CD4-positive, CD25-positive, alpha-beta regulatory T cell (primary cell): Measurements from ENCODE around the gene IGFBP6. TPM values are rescaled to one million over a fixed set of nuclear protein-coding genes. Genes with fewer than 3 reads are reported as not detected.

Experiments
- ATAC-seq, 2 donors: fragments of 150-1000 bp; cut with Tn5 transposase; one replicate each; pipeline ENCODE4 v1.10.0; 2021; ENCODE audit warnings: low read depth in 2 of 2, moderate number of reproducible peaks in 2 of 2, moderate library complexity in 1 of 2
- DNase-seq, 3 donors: peaks; one replicate each; pipeline versions ENCODE4 v3.0.0 to v3.0.0-alpha.2; 2012 to 2022; ENCODE audit warnings: mixed read lengths in 1 of 3
- H3K27ac ChIP-seq: one replicate; pipeline ENCODE4 v1.7.0; 2013; ENCODE audit warnings: mild to moderate bottlenecking, low read length; ENCODE audit not compliant: insufficient read depth, poor library complexity, severe bottlenecking
- H3K27me3 ChIP-seq: one replicate; pipeline ENCODE4 v1.7.0; 2013; ENCODE audit warnings: low read length; ENCODE audit not compliant: control insufficient read depth, insufficient read depth
- H3K36me3 ChIP-seq: one replicate; pipeline ENCODE4 v1.7.0; 2013; ENCODE audit warnings: mild to moderate bottlenecking, low read length, moderate library complexity; ENCODE audit not compliant: control insufficient read depth, insufficient read depth
- H3K4me1 ChIP-seq: 2 replicates; pipeline ENCODE4 v1.7.0; 2013; ENCODE audit warnings: mild to moderate bottlenecking, low read length; ENCODE audit not compliant: insufficient read depth, control insufficient read depth, poor library complexity, severe bottlenecking
- H3K4me3 ChIP-seq: one replicate; pipeline ENCODE4 v1.7.0; 2013; ENCODE audit warnings: low read depth, mild to moderate bottlenecking, low read length, moderate library complexity
- H3K9me3 ChIP-seq, 2 experiments: 1 replicate in 1 of 2; 2 replicates in 1 of 2; pipeline ENCODE4 v1.7.0; 2013; ENCODE audit warnings: low read length in 2 of 2, mild to moderate bottlenecking in 1 of 2, moderate library complexity in 1 of 2; ENCODE audit not compliant: control insufficient read depth in 2 of 2
- H3K27ac Mint-ChIP-seq, 3 donors: one replicate each; pipeline ENCODE4 v1.8.0; 2020 to 2022; ENCODE audit warnings: mild to moderate bottlenecking in 3 of 3, mixed read lengths in 3 of 3, moderate library complexity in 2 of 3
- H3K27me3 Mint-ChIP-seq: one replicate; pipeline ENCODE4 v1.8.0; 2022; ENCODE audit warnings: mild to moderate bottlenecking, mixed read lengths
- H3K36me3 Mint-ChIP-seq: one replicate; pipeline ENCODE4 v1.8.0; 2020; ENCODE audit warnings: mixed read lengths
- H3K4me1 Mint-ChIP-seq, 4 donors: one replicate each; pipeline ENCODE4 v1.8.0; 2020 to 2022; ENCODE audit warnings: mixed read lengths in 4 of 4, mild to moderate bottlenecking in 1 of 4
- H3K4me3 Mint-ChIP-seq, 4 donors: one replicate each; pipeline ENCODE4 v1.8.0; 2020 to 2022; ENCODE audit warnings: mild to moderate bottlenecking in 4 of 4, mixed read lengths in 4 of 4, moderate library complexity in 3 of 4
- H3K9me3 Mint-ChIP-seq, 7 donors: one replicate each; pipeline ENCODE4 v1.8.0; 2020 to 2022; ENCODE audit warnings: mixed read lengths in 7 of 7, mild to moderate bottlenecking in 3 of 7, moderate library complexity in 2 of 7
- polyA plus RNA-seq, 4 donors: library from polyadenylated mRNA; unstranded; fragments of 300-500 nt; fragmentation: Illumina TruSeq; gene quantifications; one replicate each; pipeline ENCODE4 v1.2.3, GENCODE V29; 2021
- total RNA-seq: library from RNA; stranded (reverse); gene quantifications from one replicate; pipeline ENCODE4 v1.2.3, GENCODE V29; 2022

IGFBP6 gene
- total and polyA plus RNA-seq, 5 donors from 2014 or later, result 0.84 TPM; not detected in 4

GRCh38 chr12:53062011-53062961, 35.2 kb upstream of the IGFBP6 start:
- Mint-ChIP-seq H3K4me1 (peaks cover 0 to 14% (median 5%) of the 10 kb centered on the region in 4 donors), H3K9me3 (no peaks in the 10 kb centered on the region), H3K27ac (no peak overlapping the region), H3K4me3 (no peak overlapping the region), H3K36me3 (peaks cover 19% of the 10 kb centered on the region), H3K27me3 (no peaks in the 10 kb centered on the region)
- Histone ChIP-seq H3K27me3 (no peaks in the 10 kb centered on the region), H3K4me1 (no peaks in the 10 kb centered on the region), H3K9me3 (no peaks in the 10 kb centered on the region), H3K36me3 (peaks cover 17% of the 10 kb centered on the region), H3K4me3 (no peak overlapping the region), H3K27ac (no peak overlapping the region)
- DNase-seq (no peak), ATAC-seq (no peak)

- H3K4me1 Mint-ChIP-seq, result peaks cover 0 to 14% (median 4%) of the 10 kb centered on the region in 4 donors
- H3K27ac Mint-ChIP-seq, result peak overlapping the region in 2 of 3 donors; percentile 48 to 71
- no peak for ATAC-seq
- no peaks in the 10 kb centered on the region for H3K27me3 Mint-ChIP-seq
- no peak overlapping the region for H3K27ac ChIP-seq
- no peak overlapping the region for H3K4me3 ChIP-seq
- peaks cover 22% of the 10 kb centered on the region for H3K36me3 ChIP-seq
- no peaks in the 10 kb centered on the region for H3K9me3 ChIP-seq
- peaks cover 20% of the 10 kb centered on the region for H3K36me3 Mint-ChIP-seq
- no peak for DNase-seq
- no peak overlapping the region for H3K4me3 Mint-ChIP-seq
- no peaks in the 10 kb centered on the region for H3K4me1 ChIP-seq
- H3K9me3 Mint-ChIP-seq, result no peaks in the 10 kb centered on the region
- H3K27me3 ChIP-seq, result no peaks in the 10 kb centered on the region
These were observed 34.3 kb upstream of the IGFBP6 start for GRCh38 chr12:53062977-53063707.

- no peaks in the 10 kb centered on the region for H3K9me3 Mint-ChIP-seq
- DNase-seq (no peak), ATAC-seq (no peak)
- H3K4me3 ChIP-seq, result no peak overlapping the region
- H3K27ac ChIP-seq, result no peak overlapping the region
- H3K27ac Mint-ChIP-seq, result peak overlapping the region in 2 of 3 donors; percentile 15 to 48
- no peaks in the 10 kb centered on the region for H3K27me3 ChIP-seq
- H3K4me3 Mint-ChIP-seq, result no peak overlapping the region
- peaks cover 0 to 14% (median 7%) of the 10 kb centered on the region in 4 donors for H3K4me1 Mint-ChIP-seq
- peaks cover 22% of the 10 kb centered on the region for H3K36me3 ChIP-seq
- no peaks in the 10 kb centered on the region for H3K9me3 ChIP-seq
- peaks cover 26% of the 10 kb centered on the region for H3K36me3 Mint-ChIP-seq
- H3K27me3 Mint-ChIP-seq, result no peaks in the 10 kb centered on the region
- H3K4me1 ChIP-seq, result no peaks in the 10 kb centered on the region
These were observed 33.5 kb upstream of the IGFBP6 start for GRCh38 chr12:53063708-53064612.

- H3K36me3 Mint-ChIP-seq, result peaks cover 26% of the 10 kb centered on the region
- peaks cover 29% of the 10 kb centered on the region for H3K36me3 ChIP-seq
These were observed 32.6 kb upstream of the IGFBP6 start for GRCh38 chr12:53064613-53065436.

GRCh38 chr12:53065470-53065869, 32.0 kb upstream of the IGFBP6 start:
- no peaks in the 10 kb centered on the region for H3K4me1 ChIP-seq
- no peaks in the 10 kb centered on the region for H3K9me3 Mint-ChIP-seq
- H3K27ac ChIP-seq, result no peak overlapping the region
- peak overlapping the region in 1 of 4 donors; percentile 8 for H3K4me3 Mint-ChIP-seq
- H3K4me3 ChIP-seq, result no peak overlapping the region
- H3K36me3 ChIP-seq, result peaks cover 35% of the 10 kb centered on the region
- H3K4me1 Mint-ChIP-seq, result peaks cover 0 to 17% (median 10%) of the 10 kb centered on the region in 4 donors
- DNase-seq (no peak), ATAC-seq (no peak)
- no peak overlapping the region for H3K27ac Mint-ChIP-seq
- peaks cover 32% of the 10 kb centered on the region for H3K36me3 Mint-ChIP-seq
- no peaks in the 10 kb centered on the region for H3K9me3 ChIP-seq
- no peaks in the 10 kb centered on the region for H3K27me3 Mint-ChIP-seq
- no peaks in the 10 kb centered on the region for H3K27me3 ChIP-seq

More at GRCh38 chr12:53064613-53065436, 32.6 kb upstream of the IGFBP6 start:
- H3K9me3 Mint-ChIP-seq, result no peaks in the 10 kb centered on the region
- H3K4me1 ChIP-seq, result no peaks in the 10 kb centered on the region
- H3K4me3 Mint-ChIP-seq, result no peak overlapping the region
- H3K27ac Mint-ChIP-seq, result peak overlapping the region in 1 of 3 donors; percentile 79
- no peak for DNase-seq
- no peaks in the 10 kb centered on the region for H3K27me3 Mint-ChIP-seq
- H3K9me3 ChIP-seq, result no peaks in the 10 kb centered on the region
- ATAC-seq, result no peak
- peaks cover 0 to 14% (median 7%) of the 10 kb centered on the region in 4 donors for H3K4me1 Mint-ChIP-seq
- no peak overlapping the region for H3K27ac ChIP-seq
- no peaks in the 10 kb centered on the region for H3K27me3 ChIP-seq
- H3K4me3 ChIP-seq, result no peak overlapping the region

- DNase-seq (peak; percentile 58 to 65 (median 59)), ATAC-seq (peak; percentile 51 to 58)
- Mint-ChIP-seq H3K4me3 (peak overlapping the region in 1 of 4 donors; percentile 8), H3K9me3 (no peaks in the 10 kb centered on the region), H3K27ac (peak overlapping the region in 2 of 3 donors; percentile 10 to 36), H3K27me3 (no peaks in the 10 kb centered on the region), H3K36me3 (peaks cover 36% of the 10 kb centered on the region), H3K4me1 (peaks cover 0 to 19% (median 13%) of the 10 kb centered on the region in 4 donors)
- Histone ChIP-seq H3K27me3 (no peaks in the 10 kb centered on the region), H3K4me3 (no peak overlapping the region), H3K27ac (no peak overlapping the region), H3K4me1 (no peaks in the 10 kb centered on the region), H3K9me3 (no peaks in the 10 kb centered on the region), H3K36me3 (peaks cover 42% of the 10 kb centered on the region)
These were observed 31.2 kb upstream of the IGFBP6 start for GRCh38 chr12:53065975-53066931.
